Cardiac muscle cell (in vitro differentiated cells and primary cell): Measurements from ENCODE around the gene ANO1. TPM values are rescaled to one million over a fixed set of nuclear protein-coding genes. Genes with fewer than 3 reads are reported as not detected.

ENCODE experiments used
- DNase-seq, 2 donors: peaks; one replicate each; pipeline versions ENCODE4 v3.0.0 to v3.0.0-alpha.2; 2010 to 2017; ENCODE audit warnings: low read depth in 1 of 2, low spot score in 1 of 2
- H3K27ac ChIP-seq: fragments of 200-600 bp; sonication (generic); 2 replicates; pipeline ENCODE4 v1.5.1; 2016
- H3K27me3 ChIP-seq: fragments of 200-600 bp; sonication (generic); 2 replicates; pipeline ENCODE4 v1.6.0; 2016; ENCODE audit warnings: control low read depth
- H3K36me3 ChIP-seq: fragments of 200-600 bp; sonication (generic); 2 replicates; pipeline ENCODE4 v1.5.1; 2016; ENCODE audit warnings: control low read depth
- H3K4me1 ChIP-seq: fragments of 200-600 bp; sonication (generic); 2 replicates; pipeline ENCODE4 v1.8.1; 2017; ENCODE audit warnings: low read depth, mild to moderate bottlenecking, mixed run types
- H3K4me3 ChIP-seq: fragments of 200-600 bp; sonication (generic); 2 replicates; pipeline ENCODE4 v1.5.1; 2016; ENCODE audit warnings: mild to moderate bottlenecking
- H3K9me3 ChIP-seq: fragments of 200-600 bp; sonication (generic); 2 replicates; pipeline ENCODE4 v1.5.1; 2017; ENCODE audit warnings: low read depth, mild to moderate bottlenecking, control low read depth
- polyA plus RNA-seq: library from polyadenylated mRNA; unstranded; fragments of >200 nt; fragmentation: Nextera tagmentation; extraction: Ambion mirVana; gene quantifications from 2 replicates; pipeline ENCODE4 v1.2.1, GENCODE V29; 2016
- total RNA-seq: library from RNA; depleted of rRNA; stranded (reverse); fragments of >200 nt; gene quantifications from 2 replicates; pipeline ENCODE4 v1.2.3, GENCODE V29; 2016
- TF ChIP-seq, protein P1 (sequence below): IDR thresholded peaks from 2 replicates; pipeline ENCODE4 v1.5.1; 2012; ENCODE audit warnings: low read depth, mild to moderate bottlenecking, low read length

The ANO1 gene
- total and polyA plus RNA-seq, 2 experiments from 2014 or later, result 0.09 to 0.86 TPM

DNA sequence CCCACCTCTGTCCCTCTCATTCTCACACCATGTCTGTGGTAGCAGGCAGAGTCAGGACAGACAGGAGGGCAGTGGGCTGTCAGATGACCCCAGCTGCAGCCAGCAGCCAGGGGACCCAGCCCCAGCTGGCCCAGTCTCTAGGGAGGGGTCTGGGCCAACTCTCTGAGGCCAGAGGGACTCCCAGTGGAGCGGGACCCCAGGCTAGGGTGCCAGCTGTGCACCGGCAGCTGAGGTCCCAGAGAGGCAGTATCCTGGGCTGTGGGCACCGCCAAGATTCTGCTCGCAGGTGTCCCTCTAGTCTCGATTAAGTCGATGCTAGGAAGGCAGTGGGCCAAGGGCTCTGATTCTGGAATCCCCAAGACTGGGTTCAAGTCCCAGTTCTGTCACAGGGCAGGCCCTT, 108.3 kb downstream of the ANO1 start:
- DNase-seq, result no peak
- TF ChIP-seq, protein P1, sequence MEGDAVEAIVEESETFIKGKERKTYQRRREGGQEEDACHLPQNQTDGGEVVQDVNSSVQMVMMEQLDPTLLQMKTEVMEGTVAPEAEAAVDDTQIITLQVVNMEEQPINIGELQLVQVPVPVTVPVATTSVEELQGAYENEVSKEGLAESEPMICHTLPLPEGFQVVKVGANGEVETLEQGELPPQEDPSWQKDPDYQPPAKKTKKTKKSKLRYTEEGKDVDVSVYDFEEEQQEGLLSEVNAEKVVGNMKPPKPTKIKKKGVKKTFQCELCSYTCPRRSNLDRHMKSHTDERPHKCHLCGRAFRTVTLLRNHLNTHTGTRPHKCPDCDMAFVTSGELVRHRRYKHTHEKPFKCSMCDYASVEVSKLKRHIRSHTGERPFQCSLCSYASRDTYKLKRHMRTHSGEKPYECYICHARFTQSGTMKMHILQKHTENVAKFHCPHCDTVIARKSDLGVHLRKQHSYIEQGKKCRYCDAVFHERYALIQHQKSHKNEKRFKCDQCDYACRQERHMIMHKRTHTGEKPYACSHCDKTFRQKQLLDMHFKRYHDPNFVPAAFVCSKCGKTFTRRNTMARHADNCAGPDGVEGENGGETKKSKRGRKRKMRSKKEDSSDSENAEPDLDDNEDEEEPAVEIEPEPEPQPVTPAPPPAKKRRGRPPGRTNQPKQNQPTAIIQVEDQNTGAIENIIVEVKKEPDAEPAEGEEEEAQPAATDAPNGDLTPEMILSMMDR, result no peak
- H3K27ac ChIP-seq, result no peak overlapping the region
- H3K27me3 ChIP-seq, result no peaks in the 10 kb centered on the region
- H3K4me3 ChIP-seq, result no peak overlapping the region
- H3K9me3 ChIP-seq, result no peaks in the 10 kb centered on the region
- no peaks in the 10 kb centered on the region for H3K4me1 ChIP-seq
- H3K36me3 ChIP-seq, result no peaks in the 10 kb centered on the region

DNA sequence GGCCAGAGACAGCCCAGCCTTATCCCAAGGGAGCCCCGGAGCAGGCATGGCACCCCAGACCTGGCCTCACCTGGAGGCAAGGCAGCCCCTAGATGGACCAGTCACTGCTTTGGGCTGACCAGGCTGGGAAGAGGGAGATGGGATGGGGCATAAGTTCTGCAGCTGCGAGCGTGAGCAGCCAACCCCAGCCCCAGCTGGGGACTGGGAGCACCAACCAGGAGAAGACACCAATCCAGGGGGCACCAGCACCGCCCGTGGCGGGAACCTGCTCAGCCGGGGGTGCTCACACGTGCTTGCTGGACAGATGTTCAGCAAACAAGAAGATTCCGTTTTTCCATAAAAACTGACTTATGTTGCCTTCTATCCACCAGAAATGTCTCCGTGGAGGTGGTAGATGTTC, 108.8 kb downstream of the ANO1 start:
- no peak for DNase-seq
- H3K27ac ChIP-seq, result no peak overlapping the region
- no peaks in the 10 kb centered on the region for H3K36me3 ChIP-seq
- H3K9me3 ChIP-seq, result no peaks in the 10 kb centered on the region
- TF ChIP-seq, protein P1, result no peak
- H3K27me3 ChIP-seq, result no peaks in the 10 kb centered on the region
- no peaks in the 10 kb centered on the region for H3K4me1 ChIP-seq
- no peak overlapping the region for H3K4me3 ChIP-seq

- no peaks in the 10 kb centered on the region for H3K4me1 ChIP-seq
- TF ChIP-seq, protein P1, result no peak
- no peaks in the 10 kb centered on the region for H3K27me3 ChIP-seq
- no peak for DNase-seq
- H3K36me3 ChIP-seq, result no peaks in the 10 kb centered on the region
- H3K27ac ChIP-seq, result no peak overlapping the region
- H3K4me3 ChIP-seq, result no peak overlapping the region
- no peaks in the 10 kb centered on the region for H3K9me3 ChIP-seq
These were observed 109.7 kb downstream of the ANO1 start for GRCh38 chr11:70187771-70188170.

DNA sequence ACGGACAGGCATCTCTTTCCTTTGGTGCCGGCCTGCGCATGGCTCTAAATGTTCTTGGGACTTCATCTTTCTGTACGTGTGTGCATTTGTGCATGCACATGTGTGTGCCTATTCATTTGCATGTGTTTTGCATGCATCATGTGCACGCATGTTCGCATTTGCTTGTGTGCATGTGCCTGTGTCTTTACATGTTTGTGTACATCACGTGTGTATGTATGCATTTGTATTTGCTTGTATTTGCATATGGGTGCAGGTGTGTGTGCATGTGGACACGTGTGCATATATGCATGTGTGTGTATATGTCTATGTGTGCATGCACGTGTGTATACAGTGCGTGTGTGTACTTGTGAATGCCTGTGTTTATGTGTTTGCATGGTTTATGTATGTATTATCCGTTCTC, 111.5 kb downstream of the ANO1 start:
- H3K27ac ChIP-seq, result no peak overlapping the region
- TF ChIP-seq, protein P1, result no peak
- no peak for DNase-seq
- H3K9me3 ChIP-seq, result no peaks in the 10 kb centered on the region
- no peaks in the 10 kb centered on the region for H3K27me3 ChIP-seq
- H3K4me3 ChIP-seq, result no peak overlapping the region
- no peaks in the 10 kb centered on the region for H3K4me1 ChIP-seq
- H3K36me3 ChIP-seq, result no peaks in the 10 kb centered on the region

DNA sequence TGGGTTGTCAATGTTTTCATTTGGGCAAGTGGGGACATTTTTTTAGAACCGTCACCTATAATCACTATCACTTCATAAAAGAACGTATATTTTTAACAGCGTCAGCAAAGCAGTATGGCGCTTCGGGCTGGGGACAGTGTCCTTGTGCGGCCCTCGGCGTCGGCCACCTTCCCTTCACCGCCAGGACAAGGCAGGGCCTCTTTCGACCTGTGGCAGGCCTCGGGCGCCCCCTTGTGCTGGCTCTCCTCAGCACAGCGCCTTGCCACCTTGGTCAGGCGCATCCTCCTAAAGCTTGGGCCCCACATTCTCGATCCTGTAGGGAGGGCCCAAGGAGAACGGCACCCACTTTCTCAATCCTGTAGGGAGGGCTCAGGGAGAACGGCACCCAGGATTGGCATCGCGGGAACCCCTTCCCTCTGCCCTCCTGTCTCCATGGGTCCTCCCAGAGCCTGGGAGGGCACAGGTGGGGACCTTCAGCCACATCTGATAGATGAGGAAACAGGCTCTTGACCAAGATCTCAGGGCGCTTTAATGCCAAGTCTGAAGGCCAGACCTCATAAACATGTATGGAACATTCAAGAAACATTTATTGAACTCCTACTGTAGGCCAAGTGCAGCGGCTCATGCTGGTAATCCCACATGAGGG, 113.5 kb downstream of the ANO1 start:
- Histone ChIP-seq H3K4me3 (no peak overlapping the region), H3K36me3 (no peaks in the 10 kb centered on the region), H3K9me3 (no peaks in the 10 kb centered on the region), H3K27ac (no peak overlapping the region), H3K27me3 (no peaks in the 10 kb centered on the region), H3K4me1 (no peaks in the 10 kb centered on the region)
- peak; percentile 70 to 91 for DNase-seq
- TF ChIP-seq, protein P1, result peak; percentile 93
